ENCODE measurements around the gene MAP2K6.

- no peak for TF ChIP-seq CTCF (IDR thresholded peaks at IDR 0.05; ENCODE audit: borderline replicate concordance, extremely low read depth, low read length, poor library complexity, severe bottlenecking)
- TF ChIP-seq EZH2 (IDR thresholded peaks at IDR 0.05; ENCODE audit: borderline replicate concordance, low read depth, low read length, severe bottlenecking), result no peak
Measured at GRCh38 chr17:69573396-69573795, 158.9 kb downstream of the MAP2K6 start.
